SU-DHL-6 (cell line): ENCODE data around the gene WWOX.

Experiments
- CTCF ChIP-seq: fragments of 200-600 bp; sonication (generic); IDR thresholded peaks from one replicate; pipeline ENCODE4 v1.5.1; 2017; ENCODE audit warnings: antibody characterized with exemption, mild to moderate bottlenecking, low read length, moderate library complexity; ENCODE audit not compliant: insufficient read depth, poor library complexity, severe bottlenecking
- EZH2phosphoT487 ChIP-seq: fragments of 200-600 bp; sonication (generic), shearing (Covaris generic); conservative IDR thresholded peaks from 2 replicates; pipeline ENCODE4 v1.6.1; 2018; ENCODE audit warnings: mild to moderate bottlenecking, antibody characterized with exemption, low read length, moderate library complexity, mixed read lengths

- TF ChIP-seq CTCF: no peak
- no peak for TF ChIP-seq EZH2phosphoT487
Observed at GRCh38 chr16:78759596-78759995, 660.1 kb downstream of the WWOX start.
